Coronary artery (tissue), 2 donors: Measurements from ENCODE around the gene CD63.

Experiments used
- DNase-seq: peaks from one replicate; pipeline ENCODE4 v3.0.0-alpha.2; 2017; ENCODE audit warnings: low spot score
- H3K27ac ChIP-seq, 2 donors: fragments of 200-600 bp; sonication (generic); one replicate each; pipeline ENCODE4 v1.5.1; 2016 to 2019
- H3K4me3 ChIP-seq: fragments of 200-600 bp; sonication (generic); 2 replicates; pipeline ENCODE4 v1.5.1; 2016; ENCODE audit warnings: mild to moderate bottlenecking, moderate library complexity
- TF ChIP-seq, protein P1 (sequence below): fragments of 200-600 bp; sonication (generic); IDR thresholded peaks from one replicate; pipeline ENCODE4 v1.5.1; 2019; ENCODE audit warnings: antibody characterized with exemption

Gene CD63

DNA sequence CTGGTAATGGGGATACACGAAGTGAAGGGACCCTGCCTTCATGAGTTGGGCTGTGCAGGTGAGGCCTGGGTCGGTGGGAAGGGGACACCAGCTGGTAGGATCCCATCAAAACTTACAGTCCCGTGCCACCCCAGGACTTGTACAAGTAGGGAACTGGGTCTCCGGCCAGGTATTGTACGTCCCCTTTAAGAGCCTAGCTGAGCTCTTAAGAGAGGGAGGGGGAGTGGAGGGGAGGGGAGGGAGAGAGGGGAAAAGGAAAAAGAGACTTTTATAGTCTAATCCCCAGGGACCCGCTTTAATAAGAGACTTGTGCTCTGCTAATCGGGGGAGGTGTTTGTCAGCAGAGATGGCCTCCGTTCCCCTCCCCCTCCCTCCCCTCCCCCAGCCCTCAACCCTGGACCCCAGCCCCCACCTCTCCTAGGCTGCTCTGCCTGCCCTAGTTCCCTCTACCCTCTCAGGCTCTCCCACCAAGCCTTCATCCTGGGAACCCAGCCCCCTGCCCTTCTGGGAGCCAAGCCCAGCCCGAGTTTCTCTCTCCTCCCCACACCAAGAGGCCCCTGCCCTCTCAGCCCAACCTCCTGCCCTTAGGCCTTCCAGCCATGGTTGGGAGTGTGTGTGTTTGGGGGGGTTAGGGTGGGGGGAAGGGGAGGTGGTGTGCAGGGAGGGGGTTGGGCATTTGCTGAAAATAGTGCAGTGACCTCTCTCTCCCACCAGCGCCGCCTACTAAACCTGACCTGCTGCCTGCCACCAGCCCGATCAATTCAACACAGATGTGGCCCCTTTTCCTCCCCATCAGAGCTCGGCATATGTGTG is 16.8 kb upstream of the CD63 start:
- H3K4me3 ChIP-seq = peak overlapping the region; percentile 21
- no peak for DNase-seq
- peak overlapping the region; percentile 25 to 68 for H3K27ac ChIP-seq
- TF ChIP-seq, protein P1, sequence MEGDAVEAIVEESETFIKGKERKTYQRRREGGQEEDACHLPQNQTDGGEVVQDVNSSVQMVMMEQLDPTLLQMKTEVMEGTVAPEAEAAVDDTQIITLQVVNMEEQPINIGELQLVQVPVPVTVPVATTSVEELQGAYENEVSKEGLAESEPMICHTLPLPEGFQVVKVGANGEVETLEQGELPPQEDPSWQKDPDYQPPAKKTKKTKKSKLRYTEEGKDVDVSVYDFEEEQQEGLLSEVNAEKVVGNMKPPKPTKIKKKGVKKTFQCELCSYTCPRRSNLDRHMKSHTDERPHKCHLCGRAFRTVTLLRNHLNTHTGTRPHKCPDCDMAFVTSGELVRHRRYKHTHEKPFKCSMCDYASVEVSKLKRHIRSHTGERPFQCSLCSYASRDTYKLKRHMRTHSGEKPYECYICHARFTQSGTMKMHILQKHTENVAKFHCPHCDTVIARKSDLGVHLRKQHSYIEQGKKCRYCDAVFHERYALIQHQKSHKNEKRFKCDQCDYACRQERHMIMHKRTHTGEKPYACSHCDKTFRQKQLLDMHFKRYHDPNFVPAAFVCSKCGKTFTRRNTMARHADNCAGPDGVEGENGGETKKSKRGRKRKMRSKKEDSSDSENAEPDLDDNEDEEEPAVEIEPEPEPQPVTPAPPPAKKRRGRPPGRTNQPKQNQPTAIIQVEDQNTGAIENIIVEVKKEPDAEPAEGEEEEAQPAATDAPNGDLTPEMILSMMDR = no peak

DNA sequence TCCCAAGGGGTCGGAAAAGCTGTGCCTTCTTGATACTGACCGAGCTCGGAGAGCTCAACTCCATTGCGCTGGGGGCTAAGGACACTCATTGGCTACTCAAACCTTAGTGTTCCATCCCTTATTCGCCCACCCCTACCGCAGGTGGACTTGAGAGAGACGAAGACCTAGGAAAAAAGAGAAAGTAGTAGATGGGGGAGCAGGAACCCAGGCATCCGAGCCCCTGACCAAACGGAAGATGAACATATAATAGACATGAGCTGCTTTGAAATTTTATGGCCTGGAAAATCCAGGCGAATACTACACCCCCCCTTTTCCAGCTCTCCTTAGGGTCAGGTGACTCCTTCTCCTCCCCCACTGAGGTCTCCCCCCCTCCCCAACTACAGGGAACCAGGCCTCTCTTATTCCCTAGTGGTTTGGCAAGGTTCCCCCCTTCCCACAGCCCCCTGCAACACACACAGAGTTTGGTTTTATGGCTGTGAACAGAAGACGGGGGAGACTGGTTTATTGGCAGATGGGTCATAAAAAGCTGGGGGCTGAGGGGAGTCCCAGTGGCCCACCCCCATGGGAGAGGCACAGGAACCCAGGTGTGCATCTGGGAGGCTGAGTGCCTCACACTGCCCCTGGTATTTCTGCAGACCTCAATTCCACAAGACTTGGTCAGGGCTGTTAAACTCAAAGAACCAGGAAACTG is 15.7 kb upstream of the CD63 start:
- no peak for DNase-seq
- Histone ChIP-seq H3K27ac (peak overlapping the region in 1 of 2 donors; percentile 94), H3K4me3 (peak overlapping the region; percentile 81)
- TF ChIP-seq, protein P1 = no peak

DNA sequence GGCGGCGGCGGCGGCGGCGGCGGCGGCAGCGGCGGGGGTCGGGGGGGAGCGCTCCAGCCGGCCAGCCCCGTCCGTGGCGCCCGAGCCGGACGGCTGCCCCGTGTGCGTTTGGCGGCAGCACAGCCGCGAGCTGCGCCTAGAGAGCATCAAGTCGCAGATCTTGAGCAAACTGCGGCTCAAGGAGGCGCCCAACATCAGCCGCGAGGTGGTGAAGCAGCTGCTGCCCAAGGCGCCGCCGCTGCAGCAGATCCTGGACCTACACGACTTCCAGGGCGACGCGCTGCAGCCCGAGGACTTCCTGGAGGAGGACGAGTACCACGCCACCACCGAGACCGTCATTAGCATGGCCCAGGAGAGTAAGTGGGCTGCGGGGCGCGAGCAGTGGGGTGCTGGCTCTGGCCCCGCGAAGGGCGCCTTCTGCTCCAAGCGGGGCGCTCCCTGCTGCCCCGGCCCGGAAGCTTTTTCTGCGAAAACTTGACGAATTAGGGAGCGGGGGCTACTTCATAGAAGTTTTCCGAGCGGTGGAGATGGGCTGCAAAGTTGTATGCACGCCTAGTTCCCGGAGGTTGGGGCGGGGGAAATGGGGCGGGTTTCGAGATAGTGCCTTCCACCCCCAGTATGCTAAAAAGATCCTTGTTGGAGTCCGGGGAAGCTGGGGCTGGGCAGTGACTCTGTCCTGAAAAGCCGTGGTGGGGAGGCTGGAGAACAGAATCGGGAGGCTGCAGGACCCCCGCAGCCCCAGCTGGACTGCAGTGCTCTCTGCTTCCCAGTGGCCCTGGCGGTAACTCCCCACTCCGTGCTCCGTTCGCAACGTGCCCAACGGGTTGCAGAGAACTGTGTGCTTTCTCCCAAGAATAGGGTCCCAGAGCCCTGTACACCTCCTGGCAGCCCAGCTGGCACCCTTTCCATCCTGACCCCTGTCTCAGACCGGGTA is 14.9 kb upstream of the CD63 start:
- TF ChIP-seq, protein P1 = no peak
- DNase-seq = no peak
- peak overlapping the region; percentile 19 to 94 for H3K27ac ChIP-seq
- peak overlapping the region; percentile 81 for H3K4me3 ChIP-seq

DNA sequence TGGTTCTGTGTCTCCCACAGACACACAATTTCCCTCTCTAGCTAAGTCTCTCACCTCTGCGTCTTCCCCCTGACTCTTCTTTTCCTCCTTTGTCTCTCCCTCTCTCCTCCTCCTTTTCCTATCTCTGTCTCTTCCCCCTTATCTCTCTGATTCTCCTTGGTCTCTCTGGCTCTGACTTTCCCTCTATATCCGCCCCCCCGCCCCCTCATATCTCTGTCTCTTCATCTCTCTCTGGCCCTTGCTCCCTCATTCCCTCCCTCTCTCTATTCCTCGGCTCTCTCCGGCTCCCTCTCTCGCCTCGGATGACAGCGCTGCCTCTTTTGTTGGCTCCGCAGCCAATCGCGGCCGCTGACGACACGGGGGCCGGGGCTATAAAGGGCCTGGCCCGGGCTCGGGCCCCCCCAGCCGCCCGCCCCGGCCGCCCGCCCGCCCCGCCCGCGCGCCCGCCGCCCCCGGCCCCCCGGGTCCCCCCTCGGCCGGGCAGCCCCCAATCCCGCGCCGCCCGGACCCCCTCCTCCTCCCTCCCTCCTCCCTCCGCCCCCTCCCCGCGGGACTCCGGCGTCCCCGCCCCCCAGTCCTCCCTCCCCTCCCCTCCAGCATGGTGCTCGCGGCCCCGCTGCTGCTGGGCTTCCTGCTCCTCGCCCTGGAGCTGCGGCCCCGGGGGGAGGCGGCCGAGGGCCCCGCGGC is 14.1 kb upstream of the CD63 start, which contains the start of gene GDF11:
TSS of gene GDF11 (plus strand) at position 404 of the 687 bp plus-strand sequence. CDS start at position 599, 195 bp downstream.
- DNase-seq = no peak
- TF ChIP-seq, protein P1 = no peak
- Histone ChIP-seq H3K27ac (peak within 1 kb of the TSS; percentile 19 to 94), H3K4me3 (peak within 1 kb of the TSS; percentile 81)

DNA sequence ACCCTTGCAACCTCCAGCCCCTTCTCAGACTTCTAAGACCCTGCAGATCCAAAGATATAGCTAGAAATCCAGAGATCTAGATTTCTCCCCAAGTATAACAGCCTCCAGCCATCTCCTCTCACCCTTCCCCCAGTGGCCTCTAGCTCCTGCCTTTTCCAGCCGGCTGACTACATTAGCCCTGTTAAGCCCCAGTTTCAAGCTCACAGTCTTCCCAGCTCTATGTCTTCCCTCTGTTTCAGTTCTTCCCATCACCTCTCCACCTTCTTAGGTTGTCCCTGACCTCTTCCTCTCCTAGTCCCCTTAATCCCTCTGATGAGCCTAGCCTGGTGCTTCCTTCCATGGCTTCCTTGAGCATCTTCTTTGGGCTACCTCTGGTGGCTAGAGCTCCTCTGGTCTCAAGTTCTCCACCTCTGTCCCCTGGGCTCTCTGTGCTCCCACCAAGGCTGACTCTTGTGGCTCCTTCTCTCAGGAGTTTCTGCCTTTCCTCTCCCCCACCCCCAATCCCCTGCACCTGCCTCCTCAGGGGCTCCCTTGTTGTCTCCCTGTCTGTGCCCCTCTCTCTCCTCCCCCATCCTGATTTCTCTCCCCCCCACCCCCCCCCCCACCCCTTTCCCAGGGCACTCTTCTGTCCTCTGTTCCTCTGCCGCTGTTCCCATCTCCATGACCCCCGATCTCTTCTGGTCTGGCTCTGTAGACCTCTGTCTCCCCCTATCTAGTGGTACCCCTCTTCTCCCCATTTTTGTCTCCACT is 13.3 kb upstream of the CD63 start:
- no peak for DNase-seq
- no peak overlapping the region for H3K27ac ChIP-seq
- peak overlapping the region; percentile 81 for H3K4me3 ChIP-seq
- TF ChIP-seq, protein P1 = no peak

DNA sequence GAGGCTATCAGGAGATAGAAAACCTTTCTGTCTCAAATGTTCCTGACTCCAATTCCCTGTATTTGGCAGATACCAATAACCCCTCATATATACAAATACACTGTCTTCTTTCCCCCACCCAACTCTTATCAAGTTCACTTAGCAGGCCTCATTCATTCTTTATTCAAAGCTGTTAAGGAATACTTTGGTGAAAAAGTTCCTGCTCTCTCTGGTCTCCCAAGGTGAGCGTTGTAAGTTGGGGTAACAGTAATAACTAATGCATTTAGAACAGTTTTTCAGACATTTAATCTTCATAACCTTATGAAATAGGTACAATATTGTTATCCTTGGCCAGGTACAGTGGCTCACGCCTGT is 10.2 kb upstream of the CD63 start:
- Histone ChIP-seq H3K27ac (no peak overlapping the region), H3K4me3 (no peak overlapping the region)
- DNase-seq = no peak
- TF ChIP-seq, protein P1 = no peak
